Psoas muscle (tissue), 8 donors: ENCODE measurements around the gene PTAFR. TPM values are rescaled to one million over a fixed set of nuclear protein-coding genes. Genes with fewer than 3 reads are reported as not detected.

Experiments
- ATAC-seq, 4 donors: fragments of 200-7000 bp; cut with Tn5 transposase; one replicate each; pipeline ENCODE4 v1.9.1; 2020; ENCODE audit warnings: moderate library complexity in 3 of 4, mild to moderate bottlenecking in 2 of 4
- DNase-seq, 2 donors: peaks; one replicate each; pipeline ENCODE4 v3.0.0-alpha.2; 2020
- H3K27ac ChIP-seq: fragments of 200-600 bp; one replicate; pipeline ENCODE4 v1.8.0; 2022
- H3K27me3 ChIP-seq, 3 donors: fragments of 200-600 bp in 1 of 3; one replicate each; pipeline versions ENCODE4 v1.6.1 to v1.8.0; 2013 to 2022; ENCODE audit warnings: low read length in 2 of 3, mild to moderate bottlenecking in 2 of 3, moderate library complexity in 1 of 3; ENCODE audit not compliant: insufficient read depth in 3 of 3
- H3K36me3 ChIP-seq, 2 donors: fragments of 200-600 bp in 1 of 2; one replicate each; pipeline versions ENCODE4 v1.6.1 to v1.8.0; 2013 to 2022; ENCODE audit warnings: low read depth in 1 of 2, mild to moderate bottlenecking in 1 of 2, moderate library complexity in 1 of 2; ENCODE audit not compliant: insufficient read depth in 1 of 2
- H3K4me1 ChIP-seq: fragments of 200-600 bp; one replicate; pipeline ENCODE4 v1.8.0; 2022
- H3K4me3 ChIP-seq: fragments of 200-600 bp; one replicate; pipeline ENCODE4 v1.8.0; 2022; ENCODE audit warnings: mild to moderate bottlenecking
- H3K9me3 ChIP-seq: fragments of 200-600 bp; one replicate; pipeline ENCODE4 v1.8.0; 2022
- WGBS, 3 donors: extraction: QIAGEN DNeasy Blood & Tissue Kit; methylation state at CpG; one replicate each; pipeline versions ENCODE4 v1.1.6 to v1.1.7; 2013; 5-methylcytosine and 5-hydroxymethylcytosine counted together
- intact Hi-C, 2 donors: fragments of 100-400 bp; cut with DNase I; formaldehyde crosslinking; loops; one replicate each; pipeline versions ENCODE4 v1.11.0 to v1.14.2; 2022
- polyA plus RNA-seq, 3 donors: library from polyadenylated mRNA; stranded (reverse); fragments of 200-250 nt; gene quantifications; one replicate each; pipeline ENCODE4 v1.2.3, GENCODE V29; 2013
- total RNA-seq, 4 donors: library from RNA; stranded (reverse); fragmentation: NEBNext Ultra II Directional in 2 of 4; extraction: Animal tissue kit (Norgen Biotek cat#: 25700) in 2 of 4; gene quantifications; one replicate each; pipeline versions ENCODE4 v1.2.1 to v1.2.4, GENCODE V29; 2021 to 2023
- TF ChIP-seq, protein P1 (sequence below): fragments of 200-600 bp; IDR thresholded peaks from one replicate; pipeline ENCODE4 v1.8.0; 2022; ENCODE audit warnings: antibody characterized with exemption
- donor health status: healthy with polysubstance abuse.
- donor health status: DM: no; HTN: no; CAD: no; lungs with moderate emphysema.
- donor health status: Bipolar disorder and iron deficiency.
- donor health status: healthy.
- donor health status: DM: yes; HTN: yes; CAD: no.
- donor health status: DM: no; HTN: no; CAD: no.
- donor health status: DM: no; HTN: no; CAD: no.
- donor health status: DM: yes; HTN: yes; CAD: no.

The PTAFR gene
- total and polyA plus RNA-seq, 7 donors: 0.31 to 1.4 (median 0.92) TPM

DNA sequence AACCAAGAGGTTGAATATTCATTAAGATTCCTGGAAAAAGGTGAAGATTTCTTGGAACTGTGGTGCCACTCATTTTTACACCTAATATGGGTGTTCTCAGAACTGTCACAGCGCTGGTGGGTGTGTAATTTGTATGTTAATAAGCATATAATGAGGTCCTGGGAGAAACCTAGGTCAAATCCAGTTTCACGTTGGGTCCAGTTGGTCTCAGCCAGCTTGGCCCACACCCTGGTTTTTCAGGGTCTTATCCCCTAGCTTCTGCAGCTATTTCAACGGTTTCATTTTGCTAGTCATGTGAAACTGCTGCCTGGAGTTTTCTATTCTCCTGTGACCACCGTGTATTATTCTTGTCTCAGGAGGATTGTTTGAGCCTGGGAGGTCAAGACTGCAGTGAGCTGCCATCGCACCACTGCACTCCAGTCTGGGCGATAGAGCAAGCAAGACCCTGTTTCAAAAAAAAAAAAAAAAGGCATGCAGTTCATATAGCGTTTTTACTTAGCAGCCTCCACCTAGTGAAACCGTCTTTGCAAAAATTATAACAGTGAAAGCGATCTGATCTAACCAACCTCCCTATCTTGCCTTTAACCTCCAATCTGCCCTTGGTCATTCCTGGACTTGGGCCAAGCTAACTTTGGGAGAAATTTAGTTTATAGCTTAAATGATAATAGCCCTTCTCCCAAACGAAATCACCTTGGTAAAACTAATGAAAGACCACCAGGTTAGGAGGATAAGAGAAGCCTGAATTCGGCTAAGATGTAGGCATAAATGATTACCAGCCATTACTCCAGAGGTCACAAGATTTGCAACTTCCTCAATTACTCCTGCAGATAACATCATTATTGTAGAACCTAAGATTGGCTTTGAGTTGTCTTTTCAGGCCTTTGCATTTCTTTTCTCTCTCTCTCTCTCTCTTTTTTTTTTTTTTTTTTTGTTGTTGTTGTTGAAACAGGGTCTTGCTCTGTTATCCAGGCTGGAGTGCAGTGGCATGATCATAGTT lies 44.0 kb downstream of the PTAFR start:
- no peak overlapping the region for H3K4me3 ChIP-seq
- H3K27ac ChIP-seq: no peak overlapping the region
- no peaks in the 10 kb centered on the region for H3K4me1 ChIP-seq
- no peaks in the 10 kb centered on the region for H3K36me3 ChIP-seq
- ATAC-seq (no peak), DNase-seq (no peak)
- 54 to 64% (median 62%) methylated on average over 11 of the region's 11 CpGs for WGBS, 3 donors
- intact Hi-C loops: no loop called here
- TF ChIP-seq, protein P1, sequence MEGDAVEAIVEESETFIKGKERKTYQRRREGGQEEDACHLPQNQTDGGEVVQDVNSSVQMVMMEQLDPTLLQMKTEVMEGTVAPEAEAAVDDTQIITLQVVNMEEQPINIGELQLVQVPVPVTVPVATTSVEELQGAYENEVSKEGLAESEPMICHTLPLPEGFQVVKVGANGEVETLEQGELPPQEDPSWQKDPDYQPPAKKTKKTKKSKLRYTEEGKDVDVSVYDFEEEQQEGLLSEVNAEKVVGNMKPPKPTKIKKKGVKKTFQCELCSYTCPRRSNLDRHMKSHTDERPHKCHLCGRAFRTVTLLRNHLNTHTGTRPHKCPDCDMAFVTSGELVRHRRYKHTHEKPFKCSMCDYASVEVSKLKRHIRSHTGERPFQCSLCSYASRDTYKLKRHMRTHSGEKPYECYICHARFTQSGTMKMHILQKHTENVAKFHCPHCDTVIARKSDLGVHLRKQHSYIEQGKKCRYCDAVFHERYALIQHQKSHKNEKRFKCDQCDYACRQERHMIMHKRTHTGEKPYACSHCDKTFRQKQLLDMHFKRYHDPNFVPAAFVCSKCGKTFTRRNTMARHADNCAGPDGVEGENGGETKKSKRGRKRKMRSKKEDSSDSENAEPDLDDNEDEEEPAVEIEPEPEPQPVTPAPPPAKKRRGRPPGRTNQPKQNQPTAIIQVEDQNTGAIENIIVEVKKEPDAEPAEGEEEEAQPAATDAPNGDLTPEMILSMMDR: no peak
- peaks cover 0 to 1% (median 0%) of the 10 kb centered on the region in 3 donors for H3K27me3 ChIP-seq
- H3K9me3 ChIP-seq: no peaks in the 10 kb centered on the region

DNA sequence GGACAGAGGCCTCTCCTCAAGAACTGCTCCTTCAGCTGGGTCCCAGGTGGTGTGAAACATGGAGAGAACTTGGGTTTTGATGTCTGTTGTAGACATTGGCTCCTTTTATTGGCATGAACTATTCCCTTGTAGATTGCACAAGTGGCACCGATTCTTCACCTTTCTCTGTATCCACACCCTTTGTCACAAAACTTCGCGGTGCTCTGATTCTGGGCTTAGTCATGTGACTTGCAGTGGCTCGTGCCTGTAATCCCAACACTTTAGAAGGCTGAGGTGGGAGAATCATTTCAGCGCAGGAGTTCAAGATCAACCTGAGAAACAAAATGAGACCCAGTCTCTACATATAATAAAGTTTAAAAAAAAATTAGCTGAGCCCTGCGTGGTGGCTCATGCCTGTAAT lies 45.6 kb downstream of the PTAFR start:
- WGBS, 3 donors: 77 to 80% (median 77%) methylated on average over 6 of the region's 6 CpGs
- Histone ChIP-seq H3K4me3 (no peak overlapping the region), H3K4me1 (no peaks in the 10 kb centered on the region), H3K9me3 (no peaks in the 10 kb centered on the region), H3K27me3 (peaks cover 0 to 1% (median 0%) of the 10 kb centered on the region in 3 donors), H3K36me3 (no peaks in the 10 kb centered on the region), H3K27ac (no peak overlapping the region)
- no peak for ATAC-seq
- no peak for DNase-seq
- intact Hi-C loops: no loop called here
- TF ChIP-seq, protein P1: no peak

DNA sequence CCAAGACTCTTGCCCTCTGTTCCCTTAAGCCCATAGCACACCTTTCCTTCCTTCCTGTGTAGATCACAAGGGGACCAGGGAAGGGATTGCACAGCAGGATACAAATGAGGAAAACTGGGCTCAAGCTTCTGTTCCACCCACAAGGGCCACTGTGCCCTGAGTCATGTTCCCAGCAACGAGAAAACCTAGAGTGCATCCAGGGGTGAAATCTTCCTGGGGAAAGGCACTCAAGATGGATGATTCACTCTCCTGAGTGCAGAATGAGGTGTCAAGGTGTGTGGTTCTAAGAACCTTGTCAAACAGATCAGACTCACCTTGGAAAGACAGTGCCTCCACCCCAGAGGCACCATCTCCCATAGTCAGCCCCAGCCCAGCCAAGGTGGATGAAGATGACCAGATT lies 47.3 kb downstream of the PTAFR start:
- H3K9me3 ChIP-seq: no peaks in the 10 kb centered on the region
- 33 to 57% (median 42%) methylated on average over 1 of the region's 1 CpG for WGBS, 3 donors
- intact Hi-C loops: no loop called here

DNA sequence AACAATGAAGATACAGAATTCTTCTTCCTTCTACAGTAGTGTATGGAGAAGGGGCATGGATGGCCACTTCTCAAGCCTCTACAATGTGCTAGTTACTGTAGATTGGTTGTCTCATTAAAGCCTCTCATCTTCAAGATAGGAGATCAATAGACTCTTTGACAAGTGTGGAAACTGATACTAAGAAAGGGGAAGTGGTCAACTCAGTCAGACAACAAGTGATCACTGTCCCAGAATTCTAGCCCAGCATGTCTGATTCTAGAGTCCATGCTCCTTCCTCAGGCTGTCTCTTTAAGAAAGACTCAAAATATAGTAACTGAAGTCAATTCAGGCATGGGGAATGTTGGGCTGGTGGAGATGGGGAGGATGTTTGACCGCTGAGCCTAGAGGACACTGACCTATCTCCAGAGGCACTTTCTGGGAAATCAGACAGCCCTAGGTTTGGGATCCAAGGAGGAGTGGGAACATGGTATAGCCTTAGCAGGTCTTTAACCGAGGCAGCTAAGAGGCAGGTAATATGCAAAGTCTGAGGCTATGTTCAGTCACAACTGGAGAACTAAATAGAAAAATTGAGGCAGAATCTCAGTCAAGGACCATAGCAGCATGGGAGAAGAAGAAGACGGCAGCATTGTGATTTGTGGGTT lies 48.8 kb downstream of the PTAFR start:
- DNase-seq: no peak
- no peak overlapping the region for H3K27ac ChIP-seq
- TF ChIP-seq, protein P1: no peak
- 56 to 82% (median 65%) methylated on average over 3 of the region's 3 CpGs for WGBS, 3 donors
- H3K4me1 ChIP-seq: no peaks in the 10 kb centered on the region
- no peak for ATAC-seq
- no peak overlapping the region for H3K4me3 ChIP-seq
- peaks cover 0 to 1% (median 0%) of the 10 kb centered on the region in 3 donors for H3K27me3 ChIP-seq
- no peaks in the 10 kb centered on the region for H3K9me3 ChIP-seq
- intact Hi-C loops: no loop called here
- H3K36me3 ChIP-seq: no peaks in the 10 kb centered on the region

More for the DNA sequence above, 47.3 kb downstream of the PTAFR start:
- ATAC-seq (no peak), DNase-seq (no peak)
- Histone ChIP-seq H3K4me1 (no peaks in the 10 kb centered on the region), H3K36me3 (no peaks in the 10 kb centered on the region), H3K27ac (no peak overlapping the region), H3K4me3 (no peak overlapping the region), H3K27me3 (peaks cover 0 to 1% (median 0%) of the 10 kb centered on the region in 3 donors)
- TF ChIP-seq, protein P1: no peak
